MM.1S (cell line): ENCODE data around the gene TRHDE.

Experiments used
- DNase-seq: peaks from one replicate; pipeline ENCODE4 v3.0.0-alpha.2; 2015
- H2AFZ ChIP-seq: fragments of 300-600 bp; sonication (generic); 2 replicates; pipeline ENCODE4 v1.6.0; 2016; ENCODE audit warnings: antibody characterized with exemption, low read length
- H3F3A ChIP-seq: fragments of 300-600 bp; sonication (generic); 2 replicates; pipeline ENCODE4 v1.6.1; 2016; ENCODE audit warnings: mild to moderate bottlenecking, antibody characterized with exemption, low read length, moderate library complexity, mixed read lengths; ENCODE audit not compliant: insufficient read depth
- H3K27ac ChIP-seq: fragments of 300-600 bp; sonication (generic); 2 replicates; pipeline ENCODE4 v1.5.1; 2016; ENCODE audit warnings: mild to moderate bottlenecking, low read length
- H3K27me3 ChIP-seq: fragments of 300-600 bp; sonication (generic); replicated peaks from 2 replicates; pipeline ENCODE4 v1.6.0; 2016; ENCODE audit warnings: low read length; ENCODE audit not compliant: insufficient read depth
- H3K36me3 ChIP-seq: fragments of 300-600 bp; sonication (generic); replicated peaks from 2 replicates; pipeline ENCODE4 v1.6.1; 2016; ENCODE audit warnings: mild to moderate bottlenecking, low read length, mixed read lengths; ENCODE audit not compliant: insufficient read depth
- H3K4me1 ChIP-seq: fragments of 300-600 bp; sonication (generic); 2 replicates; pipeline ENCODE4 v1.6.1; 2016; ENCODE audit warnings: low read length, mixed read lengths
- H3K4me2 ChIP-seq: fragments of 300-600 bp; sonication (generic); 2 replicates; pipeline ENCODE4 v1.6.0; 2016; ENCODE audit warnings: low read depth, low read length
- H3K4me3 ChIP-seq: fragments of 300-600 bp; sonication (generic); 2 replicates; pipeline ENCODE4 v1.5.1; 2016; ENCODE audit warnings: low read length, mixed read lengths
- H3K79me2 ChIP-seq: fragments of 300-600 bp; sonication (generic); 2 replicates; pipeline ENCODE4 v1.6.1; 2016; ENCODE audit warnings: mixed run types, low read length, mixed read lengths
- H3K9ac ChIP-seq: fragments of 300-600 bp; sonication (generic); 2 replicates; pipeline ENCODE4 v1.6.1; 2016; ENCODE audit warnings: low read length, mixed read lengths
- H3K9me2 ChIP-seq: fragments of 300-600 bp; sonication (generic); replicated peaks from 2 replicates; pipeline ENCODE4 v1.6.1; 2016; ENCODE audit warnings: mild to moderate bottlenecking, low read length, mixed read lengths; ENCODE audit not compliant: insufficient read depth
- H3K9me3 ChIP-seq: fragments of 300-600 bp; sonication (generic); replicated peaks from 2 replicates; pipeline ENCODE4 v1.6.1; 2016; ENCODE audit warnings: mild to moderate bottlenecking, low read length, mixed read lengths; ENCODE audit not compliant: insufficient read depth
- H4K20me1 ChIP-seq: fragments of 300-600 bp; sonication (generic); 2 replicates; pipeline ENCODE4 v1.6.1; 2016; ENCODE audit warnings: mild to moderate bottlenecking, low read length, moderate library complexity, mixed read lengths; ENCODE audit not compliant: insufficient read depth
- CTCF ChIP-seq: fragments of 300-600 bp; sonication (generic); IDR thresholded peaks from 2 replicates; pipeline ENCODE4 v1.5.1; 2016; ENCODE audit warnings: antibody characterized with exemption, low read length, mixed read lengths
- EZH2 ChIP-seq: fragments of 300-600 bp; sonication (generic); optimal IDR thresholded peaks from 2 replicates; pipeline ENCODE3; 2017; ENCODE audit warnings: low read depth, mild to moderate bottlenecking, antibody characterized with exemption, low read length, mixed read lengths
- EZH2phosphoT487 ChIP-seq: fragments of 300-600 bp; sonication (generic); IDR thresholded peaks from 2 replicates; pipeline ENCODE4 v1.6.1; 2018; ENCODE audit warnings: antibody characterized with exemption, low read length

The TRHDE gene

GRCh38 chr12:72307229-72307628 lies 35.1 kb downstream of the TRHDE start:
- Histone ChIP-seq H3K36me3 (no peaks in the 10 kb centered on the region), H2AFZ (no peak overlapping the region), H3K27ac (no peak overlapping the region), H4K20me1 (no peaks in the 10 kb centered on the region), H3K4me3 (no peak overlapping the region), H3F3A (no peaks in the 10 kb centered on the region), H3K9me3 (no peaks in the 10 kb centered on the region), H3K27me3 (no peaks in the 10 kb centered on the region), H3K9ac (no peak overlapping the region), H3K79me2 (no peaks in the 10 kb centered on the region), H3K4me2 (no peak overlapping the region), H3K4me1 (no peaks in the 10 kb centered on the region), H3K9me2 (no peaks in the 10 kb centered on the region)
- DNase-seq = no peak
- TF ChIP-seq CTCF (no peak), EZH2 (no peak), EZH2phosphoT487 (no peak)

GRCh38 chr12:72311946-72312345 lies 39.8 kb downstream of the TRHDE start:
- Histone ChIP-seq H4K20me1 (no peaks in the 10 kb centered on the region), H3K79me2 (no peaks in the 10 kb centered on the region), H3K27ac (no peak overlapping the region), H2AFZ (no peak overlapping the region), H3K9me2 (no peaks in the 10 kb centered on the region), H3K36me3 (no peaks in the 10 kb centered on the region), H3K9ac (no peak overlapping the region), H3K4me3 (no peak overlapping the region), H3K27me3 (no peaks in the 10 kb centered on the region), H3K9me3 (no peaks in the 10 kb centered on the region), H3F3A (no peaks in the 10 kb centered on the region), H3K4me1 (no peaks in the 10 kb centered on the region), H3K4me2 (no peak overlapping the region)
- TF ChIP-seq EZH2phosphoT487 (no peak), EZH2 (no peak), CTCF (no peak)
- no peak for DNase-seq

- H4K20me1 ChIP-seq = no peaks in the 10 kb centered on the region
- H3K79me2 ChIP-seq = no peaks in the 10 kb centered on the region
- no peak overlapping the region for H3K27ac ChIP-seq
- H3K4me3 ChIP-seq = no peak overlapping the region
- no peaks in the 10 kb centered on the region for H3K9me3 ChIP-seq
- no peaks in the 10 kb centered on the region for H3K36me3 ChIP-seq
- no peak overlapping the region for H3K4me2 ChIP-seq
- no peak overlapping the region for H2AFZ ChIP-seq
- DNase-seq = no peak
- no peak overlapping the region for H3K9ac ChIP-seq
- H3K9me2 ChIP-seq = no peaks in the 10 kb centered on the region
- H3K4me1 ChIP-seq = no peaks in the 10 kb centered on the region
- H3K27me3 ChIP-seq = no peaks in the 10 kb centered on the region
- TF ChIP-seq CTCF (no peak), EZH2 (no peak), EZH2phosphoT487 (no peak)
- H3F3A ChIP-seq = no peaks in the 10 kb centered on the region
Measured at GRCh38 chr12:72313806-72314205, 41.6 kb downstream of the TRHDE start.

GRCh38 chr12:72315858-72316257 lies 43.7 kb downstream of the TRHDE start:
- no peaks in the 10 kb centered on the region for H3K27me3 ChIP-seq
- H3K4me2 ChIP-seq = no peak overlapping the region
- no peak for DNase-seq
- TF ChIP-seq EZH2phosphoT487 = no peak
- no peak for TF ChIP-seq EZH2
- no peak for TF ChIP-seq CTCF
- H4K20me1 ChIP-seq = no peaks in the 10 kb centered on the region
- H3K79me2 ChIP-seq = no peaks in the 10 kb centered on the region
- no peak overlapping the region for H3K4me3 ChIP-seq
- no peaks in the 10 kb centered on the region for H3K9me2 ChIP-seq
- no peak overlapping the region for H2AFZ ChIP-seq
- H3K4me1 ChIP-seq = no peaks in the 10 kb centered on the region
- no peaks in the 10 kb centered on the region for H3K9me3 ChIP-seq
- no peaks in the 10 kb centered on the region for H3F3A ChIP-seq
- no peak overlapping the region for H3K27ac ChIP-seq
- H3K36me3 ChIP-seq = no peaks in the 10 kb centered on the region
- no peak overlapping the region for H3K9ac ChIP-seq
